Activated CD8-positive, alpha-beta memory T cell treated with anti-CD3 and anti-CD28 coated beads, Interleukin-2, amount 50 U/mL, for 24 hours (primary cell): Measurements from ENCODE around the gene MGAT3.
A peak's percentile ranks its signal among the peaks of the same experiment; 100 is the strongest.
"Not testable (repeated sequence)": the region's sequence is repeated elsewhere in the genome, so short reads cannot be mapped to it uniquely, and the experiment has no call there.

Experiments
- DNase-seq: peaks from one replicate; pipeline ENCODE4 v3.0.0-alpha.2; 2020; ENCODE audit errors: extremely low read depth

MGAT3 gene

DNA sequence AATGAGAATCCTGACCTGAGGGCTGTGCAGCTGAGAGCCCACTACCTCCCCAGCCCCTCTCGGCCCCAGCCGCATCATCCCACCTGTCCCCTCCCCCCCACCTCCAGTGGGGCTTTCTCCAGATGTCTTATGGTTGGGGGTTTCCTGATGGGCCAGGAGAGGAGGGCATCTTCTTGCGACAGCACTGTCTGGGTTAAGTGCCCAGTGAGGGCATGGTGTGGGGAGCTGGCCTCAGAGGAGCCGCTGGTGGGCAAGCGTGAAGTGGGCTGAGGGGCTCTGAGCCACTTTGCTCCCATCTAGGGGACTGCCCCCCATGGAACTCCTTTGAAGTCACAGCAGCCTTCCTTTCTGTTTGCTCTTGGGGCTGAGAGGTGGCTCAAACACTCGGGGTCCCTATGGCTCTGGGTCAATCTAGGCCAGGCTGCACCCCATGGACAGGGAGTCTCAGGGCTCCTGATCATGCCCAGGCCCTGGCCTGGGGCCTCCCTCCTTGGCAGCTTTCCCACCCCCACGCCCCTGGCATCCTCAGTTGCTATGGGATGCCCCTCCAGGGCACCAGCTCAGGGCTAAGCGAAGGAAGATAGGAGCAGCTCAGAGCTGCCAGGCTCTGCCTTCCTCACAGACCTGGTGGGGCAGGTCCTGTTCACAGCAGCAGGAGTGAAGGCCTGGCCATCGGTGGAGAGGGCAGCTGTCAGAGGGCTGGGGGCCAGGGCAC lies 34.3 kb downstream of the MGAT3 start:
- DNase-seq = no peak

DNA sequence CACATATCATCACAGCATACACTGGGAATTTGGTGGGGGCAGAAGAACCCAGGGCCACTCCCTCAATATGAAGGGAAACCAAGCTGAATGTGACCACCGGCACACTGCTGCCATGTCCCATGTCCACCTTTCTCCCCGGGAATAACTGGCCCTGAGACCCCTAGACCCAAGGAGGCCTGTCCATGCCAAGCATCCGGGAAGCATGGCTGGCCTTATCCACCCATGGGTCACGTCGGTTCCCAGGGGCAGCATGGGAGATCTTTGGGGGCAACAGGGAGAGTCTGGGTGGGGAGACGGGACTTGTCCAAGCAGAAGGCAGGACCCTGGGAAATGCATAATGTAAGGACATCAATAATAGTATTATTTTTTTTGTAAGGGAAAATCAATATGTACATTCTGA lies 34.9 kb downstream of the MGAT3 start:
- no peak for DNase-seq

DNA sequence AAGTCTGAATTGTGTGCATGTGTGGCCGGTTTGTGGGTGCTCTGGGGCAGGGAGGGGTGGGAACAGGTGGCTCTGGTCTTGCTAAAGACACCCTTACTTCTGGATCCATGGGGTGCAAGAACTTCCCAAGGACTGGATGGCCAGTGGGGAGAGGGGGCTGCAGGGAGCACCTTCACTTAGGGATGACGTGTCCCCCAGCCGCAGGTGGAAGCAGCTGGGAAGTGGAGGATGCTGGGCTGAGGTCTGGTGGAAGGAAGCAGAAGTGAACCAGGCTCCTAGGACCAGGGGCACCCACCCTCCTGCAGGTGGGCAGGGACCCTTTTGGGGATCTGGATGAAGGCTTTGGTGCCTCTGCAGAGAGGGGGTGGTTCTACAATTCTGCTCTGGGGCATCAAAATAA lies 35.4 kb downstream of the MGAT3 start:
- DNase-seq = no peak

- DNase-seq = no peak
Observed at GRCh38 chr22:39493759-39494158, 36.9 kb downstream of the MGAT3 start.

GRCh38 chr22:39494471-39495120 lies 37.8 kb downstream of the MGAT3 start:
- DNase-seq = no peak

DNA sequence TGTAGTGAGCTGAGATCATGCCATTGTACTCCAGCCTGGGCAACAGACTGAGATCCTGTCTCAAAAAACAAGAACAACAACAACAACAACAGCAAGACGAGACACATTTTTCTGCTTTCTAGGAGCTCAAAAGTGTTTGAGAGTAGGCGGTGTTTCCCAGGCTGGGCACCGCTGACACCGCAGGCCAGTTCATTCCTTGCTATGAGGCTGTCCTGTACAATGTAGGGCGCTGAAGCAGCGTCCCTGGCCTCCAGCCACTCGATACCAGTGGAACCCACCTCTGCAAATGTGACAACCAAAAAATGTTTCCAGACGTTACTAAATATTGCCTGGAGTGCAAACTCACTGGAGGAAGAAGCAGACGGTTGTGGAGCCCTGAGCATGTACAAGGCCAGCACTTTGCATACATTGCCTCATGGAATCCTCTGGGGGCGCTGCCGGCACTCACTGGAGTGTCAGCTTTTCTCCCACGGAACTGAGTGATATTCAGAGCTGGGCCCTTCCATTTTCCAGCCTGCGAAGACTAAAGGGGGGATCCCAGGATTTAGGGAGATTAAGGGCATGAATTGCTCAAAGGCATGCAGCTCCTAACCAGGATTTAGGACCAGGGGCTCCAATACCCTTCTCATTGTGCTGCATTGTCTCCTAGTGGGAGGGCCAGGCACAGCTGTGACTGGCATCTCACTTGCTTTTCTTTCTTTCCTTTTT lies 39.5 kb downstream of the MGAT3 start:
- no peak for DNase-seq

DNA sequence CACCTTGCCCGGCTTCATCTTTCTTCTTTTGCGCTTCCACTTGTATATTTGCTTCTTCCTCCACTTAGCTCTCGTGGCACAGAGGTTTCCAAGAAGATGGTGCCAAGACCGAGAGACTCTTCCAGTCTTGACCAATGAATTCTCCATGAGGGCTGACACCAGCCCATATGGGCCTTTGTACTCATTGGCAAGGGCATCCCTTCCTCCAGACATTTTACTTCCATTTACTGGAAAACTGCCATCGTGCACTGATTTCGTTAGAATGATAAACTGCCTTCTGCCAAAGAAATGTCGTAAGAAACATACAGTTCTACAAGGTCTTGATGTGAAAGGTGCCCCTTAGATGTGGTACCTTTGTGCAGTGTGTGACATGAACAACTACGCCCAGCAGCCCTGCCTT lies 40.6 kb downstream of the MGAT3 start:
- no peak for DNase-seq

DNA sequence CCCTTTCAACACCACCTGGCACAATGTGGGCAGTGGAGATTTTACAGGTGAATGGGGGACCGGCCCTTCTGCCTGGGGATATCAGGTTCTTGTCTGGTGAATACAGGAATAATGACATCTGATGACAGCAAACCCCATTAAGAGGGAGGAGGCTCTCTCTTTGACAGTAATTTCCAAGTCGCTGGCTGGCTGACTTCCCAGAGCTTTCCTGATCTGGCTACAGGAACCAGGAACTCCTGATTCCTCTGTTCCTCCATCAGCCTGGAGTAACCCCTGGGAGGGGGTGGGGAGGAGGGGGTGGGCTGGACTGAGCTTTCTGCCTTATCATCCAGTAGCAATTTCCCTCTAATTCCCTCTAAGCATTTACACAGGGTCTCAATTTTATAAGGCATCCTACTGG lies 41.6 kb downstream of the MGAT3 start:
- DNase-seq = no peak

DNA sequence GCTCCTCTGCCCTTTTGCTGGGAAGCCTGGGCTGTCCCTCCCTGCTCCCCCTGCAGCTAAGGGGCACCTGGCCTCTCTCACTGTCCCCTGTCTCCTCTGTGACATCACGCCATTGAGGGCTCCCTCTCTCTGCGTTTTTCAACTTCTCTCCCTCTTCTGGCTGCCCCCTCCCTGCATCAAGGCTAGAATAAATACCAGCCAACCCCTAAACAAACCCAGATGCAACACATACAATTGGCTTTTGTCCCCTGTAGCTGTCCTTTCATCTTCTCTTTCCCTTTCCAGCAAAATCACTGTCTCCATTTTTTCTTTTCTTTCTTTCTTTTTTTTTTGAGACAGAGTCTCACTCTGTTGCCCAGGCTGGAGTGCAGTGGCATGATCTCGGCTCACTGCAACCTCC lies 42.0 kb downstream of the MGAT3 start:
- DNase-seq = no peak

DNA sequence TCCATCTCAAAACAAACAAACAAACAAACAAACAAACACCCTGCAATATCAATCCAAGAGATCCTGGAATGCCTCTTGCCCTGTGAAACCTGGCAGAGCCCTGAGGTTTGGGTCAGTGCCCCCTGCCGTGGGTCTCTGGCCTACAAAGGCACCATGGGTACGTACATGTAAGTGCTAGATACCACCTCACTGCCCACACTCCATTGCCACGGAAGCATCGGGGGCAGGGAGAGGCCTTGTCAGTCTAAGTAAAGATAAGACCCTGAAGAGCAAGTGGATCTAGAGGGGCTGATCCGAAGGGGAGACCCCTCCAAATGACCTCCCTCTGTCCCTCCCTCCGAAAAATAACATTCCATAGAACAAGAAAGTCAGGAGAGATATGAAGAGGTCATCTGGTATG lies 43.3 kb downstream of the MGAT3 start:
- no peak for DNase-seq

GRCh38 chr22:39501644-39502108 lies 44.9 kb downstream of the MGAT3 start:
- no peak for DNase-seq

DNA sequence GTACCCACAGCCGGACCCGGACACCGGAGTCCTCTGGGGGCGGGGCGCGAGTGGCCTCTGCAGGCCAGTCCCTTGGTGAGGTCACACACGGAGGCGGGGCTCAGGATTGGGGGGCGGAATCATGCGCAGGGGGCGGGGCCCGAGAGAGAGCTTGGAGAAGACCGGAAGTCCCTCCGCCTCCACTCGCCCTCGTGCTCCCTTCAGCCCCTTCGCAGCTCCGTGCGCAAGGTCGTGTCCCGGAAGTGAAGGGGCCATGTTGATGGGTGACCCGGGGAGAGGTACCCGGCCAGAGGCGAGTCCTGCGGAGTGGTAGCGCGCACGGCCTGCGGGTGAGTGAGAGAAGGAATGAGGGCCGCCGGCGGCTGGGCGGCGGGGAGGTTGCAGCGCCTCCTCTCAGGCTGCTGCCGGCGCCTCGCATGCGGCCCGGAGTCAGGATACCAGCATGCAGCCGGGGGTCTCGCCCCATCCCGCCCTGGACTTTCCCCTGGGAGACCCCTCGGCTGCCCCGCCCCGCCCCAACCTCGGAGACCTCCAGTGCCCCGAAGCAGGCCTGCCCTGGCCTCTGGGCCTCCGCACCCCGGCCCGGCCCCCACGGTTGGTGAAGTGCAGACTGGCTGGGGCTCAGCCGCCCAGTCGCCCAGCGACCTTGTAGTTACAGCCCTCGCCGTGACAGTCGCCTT lies 45.4 kb downstream of the MGAT3 start, which contains the start of gene MIEF1:
TSS of gene MIEF1 (plus strand) at position 182 of the 680 bp plus-strand sequence. CDS start 9,005 bp downstream, outside the sequence.
- DNase-seq = peak; percentile 81

GRCh38 chr22:39502789-39503409 lies 46.1 kb downstream of the MGAT3 start:
- DNase-seq = no peak

DNA sequence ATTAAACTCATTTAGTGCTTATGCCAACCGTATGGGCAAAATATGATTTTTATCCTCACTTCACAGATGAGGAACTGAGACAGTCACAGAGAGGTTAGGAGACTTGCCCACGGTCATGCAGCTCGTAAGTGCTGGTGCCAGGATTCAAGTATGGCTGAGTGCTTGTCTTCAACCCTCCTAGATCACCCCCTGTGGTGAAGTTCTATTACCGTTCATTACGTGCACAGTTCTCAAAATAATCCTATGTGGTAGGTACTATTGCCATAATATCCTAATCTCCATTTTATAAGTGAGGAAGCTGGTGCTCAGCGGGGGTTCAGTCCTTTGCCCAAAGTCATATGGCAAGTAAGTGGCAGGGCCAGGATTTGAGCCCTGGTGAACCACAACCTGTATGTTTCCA lies 46.8 kb downstream of the MGAT3 start:
- no peak for DNase-seq

- no peak for DNase-seq
Observed at GRCh38 chr22:39504071-39504470, 47.3 kb downstream of the MGAT3 start.

DNA sequence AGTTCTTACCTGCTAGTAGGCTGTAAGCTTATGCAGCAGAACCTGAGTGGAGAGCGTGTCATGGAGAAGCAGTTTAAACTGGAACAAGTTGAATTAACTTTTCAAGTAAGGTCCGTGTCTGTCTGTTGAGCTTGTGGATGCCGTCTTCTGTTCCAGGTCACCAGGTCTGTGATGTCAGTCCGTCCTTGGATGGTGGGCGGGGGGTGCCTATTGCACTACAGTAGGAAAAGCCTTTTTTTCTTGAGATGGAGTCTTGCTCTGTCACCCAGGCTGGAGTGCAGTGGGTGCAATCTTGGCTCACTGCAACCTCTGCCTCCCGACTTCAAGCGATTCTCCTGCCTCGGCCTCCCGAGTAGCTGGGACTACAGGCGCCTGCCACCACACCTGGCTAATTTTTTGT lies 50.2 kb downstream of the MGAT3 start:
- not testable (repeated sequence) for DNase-seq

- DNase-seq = no peak
Observed at GRCh38 chr22:39508393-39508792, 51.6 kb downstream of the MGAT3 start.

DNA sequence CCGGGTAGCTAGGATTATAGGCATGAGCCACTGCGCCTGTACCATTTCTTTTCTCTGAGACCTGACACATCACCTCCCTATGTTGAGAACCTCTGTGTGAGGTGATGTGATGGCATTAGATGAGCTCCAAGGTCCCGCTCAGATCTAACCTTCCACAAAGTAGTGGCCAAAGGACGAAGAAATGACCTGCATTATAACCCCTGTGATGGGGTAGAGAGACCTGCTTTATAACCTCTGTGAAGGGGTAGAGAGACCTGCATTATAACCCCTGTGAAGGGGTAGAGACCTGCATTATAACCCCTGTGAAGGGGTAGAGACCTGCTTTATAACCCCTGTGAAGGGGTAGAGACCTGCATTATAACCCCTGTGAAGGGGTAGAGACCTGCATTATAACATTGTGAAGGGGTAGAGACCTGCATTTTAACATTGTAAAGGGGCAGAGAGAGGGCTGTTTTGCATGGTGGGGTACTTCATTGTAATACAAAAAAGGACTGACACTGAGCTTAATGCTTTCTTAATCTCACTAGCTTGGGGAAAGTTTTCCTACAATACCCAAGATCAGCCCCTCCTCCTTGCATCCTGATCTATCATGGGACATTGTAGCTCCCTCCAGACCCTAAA lies 53.8 kb downstream of the MGAT3 start:
- DNase-seq = no peak

DNA sequence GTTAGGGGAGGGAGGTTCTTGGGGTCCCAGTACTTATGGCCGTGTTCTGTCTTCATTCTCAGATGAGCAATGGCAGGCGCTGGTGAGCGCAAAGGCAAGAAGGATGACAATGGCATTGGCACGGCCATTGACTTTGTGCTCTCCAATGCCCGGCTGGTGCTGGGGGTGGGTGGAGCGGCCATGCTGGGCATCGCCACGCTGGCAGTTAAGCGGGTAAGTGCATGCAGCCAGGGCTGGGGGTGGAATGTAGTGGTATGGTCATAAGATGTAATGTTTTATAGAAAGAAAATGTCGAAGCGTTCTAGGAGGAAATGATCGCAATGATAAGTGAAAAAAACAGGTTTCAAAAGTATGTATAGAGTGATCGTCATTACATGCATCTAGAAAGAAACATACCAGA lies 54.4 kb downstream of the MGAT3 start:
- no peak for DNase-seq

DNA sequence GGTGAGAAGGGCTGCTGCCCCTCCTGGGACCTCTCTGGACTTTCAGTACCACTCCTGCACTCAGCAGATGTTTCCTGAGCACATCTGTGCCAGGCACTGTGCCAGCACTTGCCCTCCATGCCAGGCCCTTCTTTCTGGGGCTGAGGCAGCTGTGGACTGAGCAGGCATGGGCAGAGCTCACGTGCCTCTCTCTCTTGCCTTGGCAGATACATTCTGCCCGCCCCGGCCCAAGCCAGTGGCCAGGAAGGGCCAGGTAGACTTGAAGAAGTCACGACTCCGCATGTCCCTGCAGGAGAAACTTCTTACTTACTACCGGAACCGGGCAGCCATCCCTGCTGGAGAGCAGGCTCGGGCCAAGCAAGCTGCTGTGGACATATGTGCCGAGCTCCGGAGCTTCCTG lies 55.2 kb downstream of the MGAT3 start:
- DNase-seq = no peak

DNA sequence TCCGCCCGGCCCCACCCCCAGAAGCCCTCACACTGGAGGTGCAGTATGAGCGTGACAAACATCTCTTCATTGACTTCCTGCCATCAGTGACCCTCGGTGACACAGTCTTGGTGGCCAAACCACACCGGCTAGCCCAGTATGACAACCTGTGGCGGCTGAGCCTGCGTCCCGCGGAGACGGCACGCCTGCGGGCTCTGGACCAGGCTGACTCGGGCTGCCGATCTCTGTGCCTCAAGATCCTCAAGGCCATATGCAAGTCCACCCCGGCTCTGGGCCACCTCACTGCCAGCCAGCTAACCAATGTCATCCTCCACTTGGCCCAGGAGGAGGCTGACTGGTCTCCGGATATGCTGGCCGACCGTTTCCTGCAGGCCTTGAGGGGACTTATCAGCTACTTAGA lies 57.0 kb downstream of the MGAT3 start:
- no peak for DNase-seq
